DOHH2 (cell line): ENCODE results near the gene ADGRL3.

Experiments used
- EZH2phosphoT487 ChIP-seq: fragments of 200-600 bp; sonication (generic); IDR thresholded peaks from 2 replicates; pipeline ENCODE4 v1.6.1; 2017; ENCODE audit warnings: borderline replicate concordance, mild to moderate bottlenecking, antibody characterized with exemption, low read length, moderate library complexity, mixed read lengths
- TF ChIP-seq, protein P1 (sequence below): fragments of 200-600 bp; sonication (generic); IDR thresholded peaks from one replicate; pipeline ENCODE4 v1.5.1; 2014; ENCODE audit warnings: antibody characterized with exemption, mild to moderate bottlenecking, low read depth, low read length; ENCODE audit not compliant: poor library complexity, severe bottlenecking

DNA sequence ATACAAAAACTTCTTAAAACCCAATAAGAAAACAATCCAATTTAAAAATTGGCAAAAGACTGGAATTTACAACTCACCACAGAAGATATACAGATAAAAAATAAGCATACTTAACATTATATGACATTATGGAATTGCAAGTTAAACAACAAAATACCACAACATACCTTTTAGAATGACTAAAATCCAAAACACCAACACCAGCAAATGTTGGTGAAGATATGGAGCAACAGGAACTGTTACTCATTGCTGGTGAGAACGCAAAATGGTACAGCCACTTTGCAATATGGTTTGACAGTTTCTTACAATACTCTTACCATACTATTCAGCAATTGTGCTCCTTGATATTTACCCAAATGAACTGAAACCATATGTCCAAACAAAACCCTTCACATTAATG is 112.4 kb downstream of the ADGRL3 start:
- TF ChIP-seq, protein P1, sequence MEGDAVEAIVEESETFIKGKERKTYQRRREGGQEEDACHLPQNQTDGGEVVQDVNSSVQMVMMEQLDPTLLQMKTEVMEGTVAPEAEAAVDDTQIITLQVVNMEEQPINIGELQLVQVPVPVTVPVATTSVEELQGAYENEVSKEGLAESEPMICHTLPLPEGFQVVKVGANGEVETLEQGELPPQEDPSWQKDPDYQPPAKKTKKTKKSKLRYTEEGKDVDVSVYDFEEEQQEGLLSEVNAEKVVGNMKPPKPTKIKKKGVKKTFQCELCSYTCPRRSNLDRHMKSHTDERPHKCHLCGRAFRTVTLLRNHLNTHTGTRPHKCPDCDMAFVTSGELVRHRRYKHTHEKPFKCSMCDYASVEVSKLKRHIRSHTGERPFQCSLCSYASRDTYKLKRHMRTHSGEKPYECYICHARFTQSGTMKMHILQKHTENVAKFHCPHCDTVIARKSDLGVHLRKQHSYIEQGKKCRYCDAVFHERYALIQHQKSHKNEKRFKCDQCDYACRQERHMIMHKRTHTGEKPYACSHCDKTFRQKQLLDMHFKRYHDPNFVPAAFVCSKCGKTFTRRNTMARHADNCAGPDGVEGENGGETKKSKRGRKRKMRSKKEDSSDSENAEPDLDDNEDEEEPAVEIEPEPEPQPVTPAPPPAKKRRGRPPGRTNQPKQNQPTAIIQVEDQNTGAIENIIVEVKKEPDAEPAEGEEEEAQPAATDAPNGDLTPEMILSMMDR: no peak
- TF ChIP-seq EZH2phosphoT487: no peak
